Neural cell (in vitro differentiated cells): ENCODE measurements around the gene RNF187. TPM values are rescaled to one million over a fixed set of nuclear protein-coding genes. Genes with fewer than 3 reads are reported as not detected.

Experiments
- H2AFZ ChIP-seq: fragments of 200-600, 300-800 bp; sonication (generic), shearing (Covaris generic); 2 replicates; pipeline ENCODE4 v1.6.0; 2014; ENCODE audit warnings: low read depth, mild to moderate bottlenecking, antibody characterized with exemption, low read length, moderate library complexity
- H3F3A ChIP-seq: fragments of 200-600 bp; shearing (Covaris generic); 2 replicates; pipeline ENCODE4 v1.6.1; 2016; ENCODE audit warnings: mild to moderate bottlenecking, moderate library complexity, mixed read lengths, antibody characterized with exemption, low read length; ENCODE audit not compliant: insufficient read depth, poor library complexity, severe bottlenecking
- H3K27ac ChIP-seq: fragments of 200-600, 300-800 bp; sonication (generic), shearing (Covaris generic); 2 replicates; pipeline ENCODE4 v1.5.1; 2014; ENCODE audit warnings: mild to moderate bottlenecking, low read length, moderate library complexity
- H3K27me3 ChIP-seq: fragments of 300-800, 200-600 bp; sonication (generic), shearing (Covaris generic); 2 replicates; pipeline ENCODE4 v1.6.0; 2014; ENCODE audit warnings: mild to moderate bottlenecking, low read depth, low read length, moderate library complexity; ENCODE audit not compliant: insufficient read depth
- H3K36me3 ChIP-seq: fragments of 300-800, 200-600 bp; sonication (generic), shearing (Covaris generic); 2 replicates; pipeline ENCODE4 v1.5.1; 2014; ENCODE audit warnings: mild to moderate bottlenecking, antibody characterized with exemption, low read length, moderate library complexity; ENCODE audit not compliant: insufficient read depth
- H3K4me2 ChIP-seq: fragments of 300-800, 200-600 bp; sonication (generic), shearing (Covaris generic); 2 replicates; pipeline ENCODE4 v1.6.0; 2014; ENCODE audit warnings: mild to moderate bottlenecking, low read length
- H3K4me3 ChIP-seq: fragments of 300-800, 200-600 bp; sonication (generic), shearing (Covaris generic); 2 replicates; pipeline ENCODE4 v1.5.1; 2014; ENCODE audit warnings: mild to moderate bottlenecking, low read length, moderate library complexity
- H3K79me2 ChIP-seq: fragments of 200-600 bp; shearing (Covaris generic); replicated peaks from 2 replicates; pipeline ENCODE4 v1.6.0; 2014; ENCODE audit warnings: mild to moderate bottlenecking, low read length, moderate library complexity; ENCODE audit not compliant: insufficient read depth
- H3K9ac ChIP-seq: fragments of 300-800, 200-600 bp; sonication (generic), shearing (Covaris generic); 2 replicates; pipeline ENCODE4 v1.6.1; 2016; ENCODE audit warnings: mild to moderate bottlenecking, low read length, mixed read lengths
- H3K9me2 ChIP-seq: fragments of 200-600 bp; shearing (Covaris generic); 2 replicates; pipeline ENCODE4 v1.6.1; 2016; ENCODE audit warnings: mild to moderate bottlenecking, low read length, mixed read lengths; ENCODE audit not compliant: insufficient read depth
- H3K9me3 ChIP-seq: fragments of 200-600, 300-800 bp; sonication (generic), shearing (Covaris generic); 2 replicates; pipeline ENCODE4 v1.6.1; 2016; ENCODE audit warnings: mild to moderate bottlenecking, mixed run types, low read length, moderate library complexity, mixed read lengths
- H4K20me1 ChIP-seq: fragments of 200-600 bp; shearing (Covaris generic); 2 replicates; pipeline ENCODE4 v1.6.1; 2016; ENCODE audit warnings: mild to moderate bottlenecking, mixed run types; ENCODE audit not compliant: insufficient read depth
- EP300 ChIP-seq: fragments of 450-650 bp; conservative IDR thresholded peaks from 2 replicates; pipeline ENCODE4 v1.6.1; 2014; ENCODE audit warnings: antibody characterized with exemption, mild to moderate bottlenecking, moderate library complexity; ENCODE audit not compliant: poor library complexity, severe bottlenecking
- EZH2 ChIP-seq: fragments of 200-600, 300-800 bp; shearing (Covaris generic), sonication (generic); IDR thresholded peaks from 2 replicates; pipeline ENCODE4 v1.6.1; 2014; ENCODE audit warnings: antibody characterized with exemption, low read length, borderline replicate concordance, mild to moderate bottlenecking; ENCODE audit not compliant: insufficient read depth, poor library complexity, severe bottlenecking
- POLR2AphosphoS5 ChIP-seq: IDR thresholded peaks from 2 replicates; pipeline ENCODE4 v1.6.1; 2012
- RAD21 ChIP-seq: fragments of 450-650 bp; conservative IDR thresholded peaks from 2 replicates; pipeline ENCODE4 v1.6.1; 2014; ENCODE audit warnings: antibody characterized with exemption, mild to moderate bottlenecking, moderate library complexity
- REST ChIP-seq: IDR thresholded peaks from 2 replicates; pipeline ENCODE4 v1.6.1; 2012; ENCODE audit warnings: borderline replicate concordance
- TAF1 ChIP-seq: IDR thresholded peaks from 2 replicates; pipeline ENCODE4 v1.6.1; 2012; ENCODE audit warnings: low read depth
- polyA plus RNA-seq: library from polyadenylated mRNA; depleted of rRNA; stranded (reverse); fragments of >200 nt; gene quantifications from 2 replicates; pipeline ENCODE4 v1.2.3, GENCODE V29; 2014
- TF ChIP-seq, protein P1 (sequence below): fragments of 450-650 bp; IDR thresholded peaks from 2 replicates; pipeline ENCODE4 v1.5.1; 2014; ENCODE audit warnings: antibody characterized with exemption, mild to moderate bottlenecking, moderate library complexity; ENCODE audit not compliant: poor library complexity, severe bottlenecking

Gene RNF187
- polyA plus RNA-seq, 1 donor from 2014 or later = 73.6 TPM

- Histone ChIP-seq H3K4me3 (no peak overlapping the region), H3K9me2 (no peaks in the 10 kb centered on the region), H2AFZ (no peak overlapping the region), H4K20me1 (no peaks in the 10 kb centered on the region), H3K79me2 (no peaks in the 10 kb centered on the region), H3K36me3 (no peaks in the 10 kb centered on the region), H3K9me3 (no peaks in the 10 kb centered on the region), H3F3A (no peaks in the 10 kb centered on the region), H3K4me2 (no peak overlapping the region), H3K27ac (no peak overlapping the region), H3K27me3 (no peaks in the 10 kb centered on the region), H3K9ac (no peak overlapping the region)
- TF ChIP-seq, protein P1, sequence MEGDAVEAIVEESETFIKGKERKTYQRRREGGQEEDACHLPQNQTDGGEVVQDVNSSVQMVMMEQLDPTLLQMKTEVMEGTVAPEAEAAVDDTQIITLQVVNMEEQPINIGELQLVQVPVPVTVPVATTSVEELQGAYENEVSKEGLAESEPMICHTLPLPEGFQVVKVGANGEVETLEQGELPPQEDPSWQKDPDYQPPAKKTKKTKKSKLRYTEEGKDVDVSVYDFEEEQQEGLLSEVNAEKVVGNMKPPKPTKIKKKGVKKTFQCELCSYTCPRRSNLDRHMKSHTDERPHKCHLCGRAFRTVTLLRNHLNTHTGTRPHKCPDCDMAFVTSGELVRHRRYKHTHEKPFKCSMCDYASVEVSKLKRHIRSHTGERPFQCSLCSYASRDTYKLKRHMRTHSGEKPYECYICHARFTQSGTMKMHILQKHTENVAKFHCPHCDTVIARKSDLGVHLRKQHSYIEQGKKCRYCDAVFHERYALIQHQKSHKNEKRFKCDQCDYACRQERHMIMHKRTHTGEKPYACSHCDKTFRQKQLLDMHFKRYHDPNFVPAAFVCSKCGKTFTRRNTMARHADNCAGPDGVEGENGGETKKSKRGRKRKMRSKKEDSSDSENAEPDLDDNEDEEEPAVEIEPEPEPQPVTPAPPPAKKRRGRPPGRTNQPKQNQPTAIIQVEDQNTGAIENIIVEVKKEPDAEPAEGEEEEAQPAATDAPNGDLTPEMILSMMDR = no peak
- TF ChIP-seq POLR2AphosphoS5 = no peak
- no peak for TF ChIP-seq EZH2
- TF ChIP-seq TAF1 = no peak
- no peak for TF ChIP-seq EP300
- TF ChIP-seq REST = no peak
These were observed 14.5 kb upstream of the RNF187 start for GRCh38 chr1:228472655-228473054.

- TF ChIP-seq, protein P1 = no peak
- TF ChIP-seq EP300 (no peak), RAD21 (no peak), REST (no peak), TAF1 (no peak)
- Histone ChIP-seq H3K79me2 (no peaks in the 10 kb centered on the region), H3K9me3 (no peaks in the 10 kb centered on the region), H3K4me2 (no peak overlapping the region), H3K27me3 (no peaks in the 10 kb centered on the region), H3K36me3 (no peaks in the 10 kb centered on the region), H2AFZ (no peak overlapping the region), H3K9me2 (no peaks in the 10 kb centered on the region), H3K27ac (no peak overlapping the region), H3K9ac (no peak overlapping the region), H3F3A (no peaks in the 10 kb centered on the region), H3K4me3 (no peak overlapping the region), H4K20me1 (no peaks in the 10 kb centered on the region)
These were observed 12.7 kb upstream of the RNF187 start for GRCh38 chr1:228474507-228474906.
